H9 (cell line): Measurements from ENCODE around the gene ST6GALNAC3. TPM values are rescaled to one million over a fixed set of nuclear protein-coding genes. Genes with fewer than 3 reads are reported as not detected.

Source experiments
- DNase-seq: peaks from one replicate; pipeline ENCODE4 v3.0.0-alpha.2; 2017
- H2AFZ ChIP-seq: one replicate; pipeline ENCODE4 v1.6.1; 2013; ENCODE audit warnings: mild to moderate bottlenecking, low read length, control low read depth, moderate library complexity
- H2AK5ac ChIP-seq: 2 replicates; pipeline ENCODE4 v1.6.1; 2013; ENCODE audit warnings: low read length, control low read depth, mixed read lengths; ENCODE audit not compliant: insufficient read length
- H2BK120ac ChIP-seq: one replicate; pipeline ENCODE4 v1.6.1; 2013; ENCODE audit warnings: low read depth, mild to moderate bottlenecking, low read length, control low read depth, inconsistent platforms; ENCODE audit not compliant: poor library complexity, severe bottlenecking
- H2BK12ac ChIP-seq: 2 replicates; pipeline ENCODE4 v1.6.1; 2013; ENCODE audit warnings: low read length, control low read depth, mixed read lengths, low read depth; ENCODE audit not compliant: insufficient read length
- H2BK15ac ChIP-seq: 2 replicates; pipeline ENCODE4 v1.6.1; 2013; ENCODE audit warnings: low read depth, low read length, control low read depth
- H2BK20ac ChIP-seq: one replicate; pipeline ENCODE4 v1.6.1; 2013; ENCODE audit warnings: low read depth, mild to moderate bottlenecking, low read length, control low read depth, inconsistent platforms; ENCODE audit not compliant: poor library complexity, severe bottlenecking
- H2BK5ac ChIP-seq: 2 replicates; pipeline ENCODE4 v1.6.1; 2013; ENCODE audit warnings: low read length, control low read depth, mixed read lengths; ENCODE audit not compliant: insufficient read length
- H3K14ac ChIP-seq: 2 replicates; pipeline ENCODE4 v1.6.1; 2013; ENCODE audit warnings: low read length, control low read depth; ENCODE audit not compliant: insufficient read depth
- H3K18ac ChIP-seq: 2 replicates; pipeline ENCODE4 v1.6.1; 2013; ENCODE audit warnings: low read depth, mild to moderate bottlenecking, mixed read lengths, low read length, control low read depth; ENCODE audit not compliant: insufficient read length
- H3K23ac ChIP-seq: 2 replicates; pipeline ENCODE4 v1.6.1; 2013; ENCODE audit warnings: low read length, control low read depth, mixed read lengths, low read depth; ENCODE audit not compliant: insufficient read length
- H3K23me2 ChIP-seq: 2 replicates; pipeline ENCODE4 v1.6.1; 2013; ENCODE audit warnings: low read depth, mild to moderate bottlenecking, mixed read lengths, low read length, control low read depth; ENCODE audit not compliant: insufficient read length, poor library complexity, severe bottlenecking
- H3K27ac ChIP-seq: 2 replicates; pipeline ENCODE4 v1.5.1; 2013; ENCODE audit warnings: low read length, control low read depth, mixed read lengths, low read depth; ENCODE audit not compliant: insufficient read length
- H3K27me3 ChIP-seq: 2 replicates; pipeline ENCODE4 v1.6.1; 2013; ENCODE audit warnings: low read length, control low read depth, inconsistent platforms; ENCODE audit not compliant: insufficient read depth
- H3K4ac ChIP-seq: 2 replicates; pipeline ENCODE4 v1.6.1; 2013; ENCODE audit warnings: low read depth, mild to moderate bottlenecking, control low read depth, inconsistent platforms, low read length, moderate library complexity
- H3K4me1 ChIP-seq: 2 replicates; pipeline ENCODE4 v1.6.1; 2013; ENCODE audit warnings: low read length, control low read depth, inconsistent platforms; ENCODE audit not compliant: insufficient read depth
- H3K4me2 ChIP-seq: 2 replicates; pipeline ENCODE4 v1.6.1; 2013; ENCODE audit warnings: low read length, control low read depth, mixed read lengths; ENCODE audit not compliant: insufficient read length, insufficient read depth
- H3K56ac ChIP-seq: 2 replicates; pipeline ENCODE4 v1.6.1; 2013; ENCODE audit warnings: low read depth, mild to moderate bottlenecking, mixed read lengths, low read length, control low read depth; ENCODE audit not compliant: insufficient read length
- H3K79me1 ChIP-seq: 2 replicates; pipeline ENCODE4 v1.6.1; 2013; ENCODE audit warnings: low read depth, mild to moderate bottlenecking, moderate library complexity, low read length, control low read depth, inconsistent platforms; ENCODE audit not compliant: insufficient read depth, poor library complexity, severe bottlenecking
- H3K79me2 ChIP-seq: 2 replicates; pipeline ENCODE4 v1.6.1; 2013; ENCODE audit warnings: low read length, control low read depth, inconsistent platforms; ENCODE audit not compliant: insufficient read depth
- H3K9ac ChIP-seq: 2 replicates; pipeline ENCODE4 v1.6.1; 2013; ENCODE audit warnings: low read length, control low read depth, mixed read lengths; ENCODE audit not compliant: insufficient read length; ENCODE audit errors: extremely low read depth
- H3K9me3 ChIP-seq: one replicate; pipeline ENCODE4 v1.6.1; 2013; ENCODE audit warnings: low read depth, low read length, inconsistent platforms; ENCODE audit not compliant: control insufficient read depth
- H3T11ph ChIP-seq: one replicate; pipeline ENCODE4 v1.6.1; 2013; ENCODE audit warnings: mild to moderate bottlenecking, low read length, control low read depth, inconsistent platforms
- H4K20me1 ChIP-seq: one replicate; pipeline ENCODE4 v1.6.1; 2013; ENCODE audit not compliant: control insufficient read depth, insufficient read length, insufficient read depth
- H4K5ac ChIP-seq: 2 replicates; pipeline ENCODE4 v1.6.1; 2013; ENCODE audit warnings: low read depth, mild to moderate bottlenecking, mixed read lengths, low read length, control low read depth; ENCODE audit not compliant: insufficient read length
- H4K8ac ChIP-seq: replicated peaks from 2 replicates; pipeline ENCODE4 v1.6.1; 2013; ENCODE audit warnings: low read length, control low read depth, mixed read lengths, low read depth; ENCODE audit not compliant: insufficient read length
- H4K91ac ChIP-seq: 2 replicates; pipeline ENCODE4 v1.6.1; 2013; ENCODE audit warnings: low read depth, mild to moderate bottlenecking, moderate library complexity, mixed read lengths, low read length, control low read depth; ENCODE audit not compliant: insufficient read length
- H3K27ac Mint-ChIP-seq, 3 experiments: 2 replicates in 2 of 3; 3 replicates in 1 of 3; pipeline ENCODE4 v1.8.0; 2020 to 2021; ENCODE audit warnings: mixed read lengths in 3 of 3, mild to moderate bottlenecking in 1 of 3, moderate library complexity in 1 of 3
- H3K27me3 Mint-ChIP-seq: 2 replicates; pipeline ENCODE4 v1.8.0; 2021; ENCODE audit warnings: low read depth, mild to moderate bottlenecking, moderate library complexity, mixed read lengths
- H3K36me3 Mint-ChIP-seq, 3 experiments: 2 replicates in 2 of 3; 3 replicates in 1 of 3; pipeline ENCODE4 v1.8.0; 2020 to 2021; ENCODE audit warnings: low read depth in 3 of 3, mixed read lengths in 3 of 3; ENCODE audit not compliant: insufficient read depth in 1 of 3
- H3K4me1 Mint-ChIP-seq, 2 experiments: 2 replicates each; pipeline ENCODE4 v1.8.0; 2020; ENCODE audit warnings: mixed read lengths in 2 of 2
- H3K4me3 Mint-ChIP-seq, 2 experiments: 2 replicates in 1 of 2; 3 replicates in 1 of 2; pipeline ENCODE4 v1.8.0; 2020 to 2021; ENCODE audit warnings: mild to moderate bottlenecking in 2 of 2, mixed read lengths in 2 of 2, moderate library complexity in 1 of 2
- H3K9me3 Mint-ChIP-seq, 2 experiments: 2 replicates in 1 of 2; 3 replicates in 1 of 2; pipeline ENCODE4 v1.8.0; 2020; ENCODE audit warnings: mild to moderate bottlenecking in 2 of 2, mixed read lengths in 2 of 2, moderate library complexity in 1 of 2
- WGBS: extraction: QIAGEN DNeasy Blood & Tissue Kit; methylation state at CpG from one replicate; pipeline ENCODE4 v1.1.7; 2013; ENCODE audit warnings: missing lambda C conversion rate, low lambda C conversion rate, mixed read lengths; ENCODE audit not compliant: insufficient read length; ENCODE audit errors: extremely low coverage; 5-methylcytosine and 5-hydroxymethylcytosine counted together
- total RNA-seq: library from RNA; stranded (reverse); gene quantifications from 2 replicates; pipeline ENCODE4 v1.2.1, GENCODE V29; 2021
- TF ChIP-seq, protein P1 (sequence below): fragments of 200-600 bp; sonication (generic); conservative IDR thresholded peaks from 3 replicates; pipeline ENCODE4 v1.8.0; 2021; ENCODE audit warnings: antibody characterized with exemption, mild to moderate bottlenecking

The ST6GALNAC3 gene
- total RNA-seq, 1 experiment from 2014 or later: 11.2 TPM

GRCh38 chr1:76395059-76395458 is 320.5 kb downstream of the ST6GALNAC3 start:
- no peaks in the 10 kb centered on the region for H3K27me3 ChIP-seq
- no peak overlapping the region for H2BK20ac ChIP-seq
- WGBS: no CpG with 5 or more reads among the region's 2 CpGs
- no peak overlapping the region for H4K8ac ChIP-seq
- Mint-ChIP-seq H3K4me1 (peaks cover 5 to 6% of the 10 kb centered on the region in 2 experiments), H3K4me3 (no peak overlapping the region), H3K27ac (no peak overlapping the region), H3K27me3 (peaks cover 1% of the 10 kb centered on the region; the same call in 1 of the 2 replicates), H3K9me3 (no peaks in the 10 kb centered on the region), H3K36me3 (0 out of 7 replicates have a peak, but pooled peaks cover 0 to under 1% (median 0%) of the 10 kb centered on the region in 3 experiments)
- TF ChIP-seq, protein P1, sequence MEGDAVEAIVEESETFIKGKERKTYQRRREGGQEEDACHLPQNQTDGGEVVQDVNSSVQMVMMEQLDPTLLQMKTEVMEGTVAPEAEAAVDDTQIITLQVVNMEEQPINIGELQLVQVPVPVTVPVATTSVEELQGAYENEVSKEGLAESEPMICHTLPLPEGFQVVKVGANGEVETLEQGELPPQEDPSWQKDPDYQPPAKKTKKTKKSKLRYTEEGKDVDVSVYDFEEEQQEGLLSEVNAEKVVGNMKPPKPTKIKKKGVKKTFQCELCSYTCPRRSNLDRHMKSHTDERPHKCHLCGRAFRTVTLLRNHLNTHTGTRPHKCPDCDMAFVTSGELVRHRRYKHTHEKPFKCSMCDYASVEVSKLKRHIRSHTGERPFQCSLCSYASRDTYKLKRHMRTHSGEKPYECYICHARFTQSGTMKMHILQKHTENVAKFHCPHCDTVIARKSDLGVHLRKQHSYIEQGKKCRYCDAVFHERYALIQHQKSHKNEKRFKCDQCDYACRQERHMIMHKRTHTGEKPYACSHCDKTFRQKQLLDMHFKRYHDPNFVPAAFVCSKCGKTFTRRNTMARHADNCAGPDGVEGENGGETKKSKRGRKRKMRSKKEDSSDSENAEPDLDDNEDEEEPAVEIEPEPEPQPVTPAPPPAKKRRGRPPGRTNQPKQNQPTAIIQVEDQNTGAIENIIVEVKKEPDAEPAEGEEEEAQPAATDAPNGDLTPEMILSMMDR: no peak
- no peaks in the 10 kb centered on the region for H3K23me2 ChIP-seq
- no peak overlapping the region for H3K9ac ChIP-seq
- H3K79me2 ChIP-seq: no peaks in the 10 kb centered on the region
- H3K4ac ChIP-seq: no peak overlapping the region
- no peak overlapping the region for H3K18ac ChIP-seq
- no peak overlapping the region for H2AFZ ChIP-seq
- H4K20me1 ChIP-seq: no peaks in the 10 kb centered on the region
- H3K56ac ChIP-seq: no peak overlapping the region
- no peak overlapping the region for H2BK15ac ChIP-seq
- H2AK5ac ChIP-seq: no peak overlapping the region
- no peak for DNase-seq
- H3T11ph ChIP-seq: no peak overlapping the region
- no peaks in the 10 kb centered on the region for H3K79me1 ChIP-seq
- no peak overlapping the region for H3K14ac ChIP-seq
- H3K9me3 ChIP-seq: no peaks in the 10 kb centered on the region
- no peak overlapping the region for H3K4me2 ChIP-seq
- H3K27ac ChIP-seq: no peak overlapping the region
- H4K91ac ChIP-seq: no peak overlapping the region
- no peak overlapping the region for H2BK5ac ChIP-seq
- H3K4me1 ChIP-seq: no peaks in the 10 kb centered on the region
- H4K5ac ChIP-seq: no peak overlapping the region
- H2BK12ac ChIP-seq: no peak overlapping the region
- H2BK120ac ChIP-seq: no peak overlapping the region
- H3K23ac ChIP-seq: no peak overlapping the region
